Hematopoietic multipotent progenitor cell treated with erythropoietin and hydrocortisone succinate and interleukin-3 and kit ligand, for 17 days (in vitro differentiated cells): Measurements from ENCODE around the gene TWIST2.

ENCODE experiments used
- DNase-seq: peaks from one replicate; pipeline ENCODE4 v3.0.0-alpha.2; 2015; ENCODE audit warnings: low spot score

TWIST2 gene

DNA sequence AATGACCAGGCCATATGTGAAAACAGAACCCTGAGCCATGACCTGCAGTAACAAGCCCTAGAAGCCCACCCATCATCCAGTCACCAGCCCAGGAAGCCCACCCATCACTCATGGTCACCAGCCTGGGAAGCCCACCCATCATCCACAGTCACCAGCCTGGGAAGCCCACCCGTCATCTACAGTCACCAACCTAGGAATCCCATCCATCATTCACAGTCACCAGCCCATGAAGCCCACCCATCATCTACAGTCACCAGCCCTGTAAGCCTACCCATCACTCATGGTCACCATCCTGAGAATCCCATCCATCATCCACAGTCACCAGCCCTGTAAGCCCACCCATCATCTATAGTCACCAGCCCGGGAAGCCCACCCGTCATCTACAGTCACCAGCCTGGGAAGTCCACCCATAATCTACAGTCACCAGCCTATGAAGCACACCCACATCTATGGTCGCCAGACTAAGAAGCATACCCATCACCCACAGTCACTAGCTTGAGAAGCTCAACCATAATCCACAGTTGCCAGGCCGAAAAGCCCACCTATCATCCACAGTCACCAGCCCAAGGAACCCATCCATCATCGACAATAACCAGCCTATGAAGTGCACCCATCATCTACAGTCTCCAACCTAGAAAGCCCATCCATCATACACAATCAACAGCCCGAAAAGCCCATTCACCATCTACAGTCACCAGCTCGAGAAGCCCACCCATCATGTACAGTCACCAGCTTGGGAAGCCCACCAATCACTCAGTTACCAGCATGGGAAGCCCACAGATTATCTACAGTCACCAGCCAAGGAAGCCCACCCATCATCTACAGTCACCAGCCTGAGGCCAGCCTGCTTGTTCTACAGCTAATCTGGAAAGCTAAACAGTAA is 91.9 kb downstream of the TWIST2 start:
- DNase-seq, result no peak

DNA sequence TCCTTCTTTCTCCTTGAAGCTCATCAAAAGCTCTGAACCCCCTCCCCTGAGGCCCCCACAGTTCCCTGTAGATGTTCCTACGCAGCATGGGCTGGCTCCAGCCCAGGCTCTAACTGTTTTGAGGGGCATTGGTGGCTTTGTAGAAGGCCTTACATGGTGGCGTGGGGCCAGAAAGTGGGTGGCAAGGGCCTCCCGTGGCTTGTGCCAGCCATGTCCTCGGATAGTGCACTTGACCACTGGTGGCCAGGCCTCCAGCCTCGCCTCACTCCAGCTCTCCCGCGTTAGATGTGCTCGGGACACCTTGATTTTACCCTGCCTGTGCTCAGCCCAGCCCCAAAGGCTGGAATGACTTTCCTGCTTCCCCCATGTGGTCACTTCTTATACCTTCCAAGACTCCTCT is 92.9 kb downstream of the TWIST2 start:
- no peak for DNase-seq

DNA sequence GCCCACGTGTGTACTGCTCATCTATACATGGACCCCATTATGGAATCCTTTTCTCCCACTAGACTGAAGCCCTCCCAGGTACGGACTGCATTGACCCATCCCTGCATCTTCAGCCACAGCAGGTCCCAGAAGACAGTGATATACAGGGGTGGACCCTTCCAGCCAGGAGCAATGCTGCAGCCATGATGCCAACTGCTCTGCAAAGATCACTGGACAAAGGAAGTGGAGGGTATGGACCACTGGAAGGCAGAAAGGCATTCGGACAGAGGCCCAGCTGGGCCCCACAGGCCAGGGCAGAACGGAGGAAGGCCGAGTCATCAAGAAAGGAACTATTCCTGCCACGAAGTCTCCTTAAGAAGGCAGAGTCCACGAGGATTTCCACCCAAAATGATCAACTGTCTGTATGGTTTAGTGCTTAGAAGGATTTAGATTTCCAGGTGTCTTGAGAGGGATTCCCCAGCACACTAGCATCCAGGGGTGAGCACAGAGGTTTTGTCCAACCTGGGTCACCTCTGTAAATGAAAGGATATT is 93.4 kb downstream of the TWIST2 start:
- no peak for DNase-seq

DNA sequence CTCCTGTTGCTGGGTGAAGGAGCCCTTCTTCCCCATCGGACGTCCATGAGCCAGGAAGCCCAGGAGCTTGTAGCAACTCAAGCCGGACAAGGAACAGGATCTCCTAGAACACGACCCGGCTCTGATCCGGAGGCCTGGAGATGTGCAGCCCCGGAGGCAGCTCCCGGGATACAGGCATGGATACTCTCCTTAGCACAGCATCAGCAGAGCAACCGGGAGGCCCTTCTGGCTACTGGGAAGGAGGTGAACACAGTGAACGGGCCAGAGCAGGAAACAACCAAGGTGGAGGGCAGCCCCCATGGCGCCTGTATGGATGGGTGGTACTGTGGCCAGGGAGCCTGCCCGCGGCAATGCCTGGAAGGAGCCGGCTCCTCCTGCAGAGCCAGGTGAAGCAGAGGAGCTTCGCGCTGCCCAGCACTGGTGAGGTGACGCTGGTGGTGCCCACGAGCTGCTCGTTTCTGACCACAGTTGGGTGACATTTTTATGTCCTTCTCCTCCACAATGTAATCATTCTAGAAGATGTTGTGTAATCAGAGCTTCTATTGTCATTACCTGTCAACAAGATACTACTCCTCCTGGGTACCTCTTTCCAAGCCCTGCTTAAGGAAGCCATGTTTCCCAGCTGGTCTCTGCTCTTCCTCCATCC is 94.3 kb downstream of the TWIST2 start:
- no peak for DNase-seq

DNA sequence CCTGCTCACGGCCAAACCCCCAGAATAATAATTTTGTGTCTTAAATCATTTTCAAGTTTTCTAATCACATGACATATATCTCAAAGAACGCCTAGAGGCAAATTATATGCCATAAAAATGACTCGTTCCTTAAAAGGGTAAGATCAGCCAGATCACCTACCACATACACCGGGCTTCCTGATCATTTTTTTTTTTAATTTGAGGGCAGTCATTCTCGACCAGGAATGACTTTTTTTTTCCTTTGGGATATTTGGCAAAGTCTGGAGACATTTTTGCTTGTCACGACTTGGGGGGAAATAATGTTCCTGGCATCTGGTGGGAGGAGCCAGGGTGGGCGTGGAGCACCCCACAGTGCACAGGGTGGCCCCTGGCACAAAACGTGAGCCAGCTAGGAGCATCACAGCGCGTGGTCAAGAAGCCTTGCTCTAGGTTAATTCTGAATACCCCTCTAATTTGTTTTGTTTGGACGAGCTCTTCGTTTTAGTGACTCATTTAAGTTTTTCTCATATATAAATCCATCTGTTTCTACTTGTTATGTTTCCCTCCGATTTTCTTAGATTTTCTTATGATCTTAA is 94.9 kb downstream of the TWIST2 start:
- no peak for DNase-seq

DNA sequence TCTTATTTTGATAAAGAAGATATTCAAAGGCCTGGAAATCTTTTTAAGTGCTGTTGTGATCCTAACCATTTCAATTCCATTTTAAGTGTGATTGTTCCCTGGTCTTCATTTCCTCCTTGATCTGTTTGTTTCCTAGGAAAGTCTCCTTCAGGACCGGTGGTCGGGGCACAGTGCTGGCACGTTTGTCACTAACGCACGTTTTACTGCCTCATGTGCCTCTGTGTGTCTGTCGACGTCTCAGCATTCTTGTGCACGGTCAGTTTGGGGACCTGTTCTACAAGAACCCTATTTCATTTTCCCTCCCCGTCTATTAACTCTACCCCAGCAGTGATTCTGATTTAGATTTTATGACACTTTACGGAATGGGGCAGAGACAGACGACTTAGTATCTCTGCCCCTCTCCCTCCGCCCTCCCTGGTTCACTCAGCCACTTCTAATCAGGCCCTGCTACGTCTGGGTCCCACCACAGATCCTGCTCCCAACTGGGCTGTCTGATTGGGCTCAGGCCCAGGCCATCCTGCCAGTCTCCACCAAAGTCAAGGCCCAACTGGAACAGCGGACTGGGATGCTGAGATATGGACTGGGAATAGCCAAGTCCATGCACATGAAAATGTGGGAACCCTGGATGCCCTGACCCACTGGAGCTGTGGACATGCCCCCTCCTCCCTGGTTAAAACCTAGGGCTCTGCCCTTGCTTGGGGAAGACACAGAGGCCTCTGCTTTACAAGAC is 95.6 kb downstream of the TWIST2 start:
- no peak for DNase-seq

DNA sequence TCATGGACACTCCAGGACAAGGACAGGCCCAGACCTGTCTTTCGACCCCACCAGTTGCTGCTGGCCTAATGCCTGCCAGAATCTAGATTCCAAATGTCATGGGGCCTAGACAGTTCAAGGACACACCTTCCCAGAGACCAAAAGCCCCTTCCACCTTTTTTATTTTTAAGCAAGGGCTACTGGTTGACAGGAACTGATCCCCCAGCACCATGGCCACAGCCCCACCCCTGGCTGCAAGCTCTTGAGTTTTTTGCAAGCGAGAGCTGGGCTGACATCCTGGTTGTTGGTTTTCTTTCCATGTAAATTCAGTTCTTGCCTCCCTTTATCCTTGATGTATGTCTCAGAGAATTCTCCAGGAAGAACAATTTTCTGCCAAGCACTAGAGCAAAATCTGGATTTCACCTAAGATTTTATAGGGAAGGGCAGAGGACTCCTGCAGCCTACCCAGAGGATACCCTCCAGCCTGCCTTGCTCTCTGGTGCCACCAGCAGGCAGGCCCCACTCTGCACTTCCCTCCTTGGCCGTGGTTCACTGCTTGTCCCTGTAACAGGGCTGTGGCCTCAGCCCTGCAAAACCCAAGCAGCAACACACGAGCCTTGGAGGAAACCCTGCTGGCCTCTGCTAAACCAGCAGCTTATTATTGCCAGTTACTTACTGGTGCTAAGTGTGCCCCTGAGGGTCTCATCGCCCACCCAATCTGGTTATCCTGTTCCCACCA is 97.7 kb downstream of the TWIST2 start:
- no peak for DNase-seq

DNA sequence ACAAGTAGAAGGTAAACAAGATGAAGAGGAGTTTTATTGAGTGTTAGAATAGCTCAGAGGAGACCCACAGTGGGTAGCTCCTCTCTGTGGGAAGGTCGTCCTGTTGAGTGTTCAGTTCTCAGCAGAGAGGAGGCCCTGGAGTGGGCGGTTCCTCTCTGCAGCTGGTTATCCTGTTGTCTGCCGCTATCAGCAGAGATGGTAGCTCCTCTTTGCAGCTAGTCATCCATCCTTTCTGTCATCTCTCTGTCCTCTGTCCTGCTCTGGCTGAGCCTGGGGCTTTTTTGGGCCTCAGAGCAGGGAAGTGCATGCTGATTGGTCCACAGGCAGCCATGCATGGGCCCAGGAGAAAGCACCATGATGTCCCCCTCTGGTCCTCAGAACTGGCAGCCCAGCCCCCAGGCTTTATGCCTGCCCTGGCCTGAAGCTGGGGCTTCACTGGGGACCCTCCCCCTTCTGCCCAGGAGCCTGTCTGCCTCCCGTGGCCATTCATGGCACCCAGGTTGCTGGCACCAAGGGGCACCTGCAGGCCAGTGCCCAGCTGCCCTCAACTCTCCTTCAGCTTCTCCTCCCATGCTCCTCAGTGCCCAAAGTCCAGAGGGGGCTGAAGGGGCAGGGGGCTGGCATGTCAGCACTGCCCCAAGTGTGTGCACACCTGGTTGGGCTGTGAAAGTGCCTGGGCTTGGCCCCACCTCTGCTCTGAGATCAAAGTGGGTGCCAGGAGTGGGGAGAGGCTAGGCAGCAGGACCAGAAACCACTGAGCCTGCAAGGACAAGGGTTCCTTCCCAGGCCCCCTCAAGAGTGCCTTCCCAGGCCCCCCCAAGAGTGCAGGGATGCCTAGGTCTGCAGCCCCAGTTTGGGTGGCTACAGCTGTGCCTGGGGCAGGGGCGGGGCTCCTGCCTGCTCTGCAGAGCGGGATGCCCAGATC is 98.7 kb downstream of the TWIST2 start:
- no peak for DNase-seq

DNA sequence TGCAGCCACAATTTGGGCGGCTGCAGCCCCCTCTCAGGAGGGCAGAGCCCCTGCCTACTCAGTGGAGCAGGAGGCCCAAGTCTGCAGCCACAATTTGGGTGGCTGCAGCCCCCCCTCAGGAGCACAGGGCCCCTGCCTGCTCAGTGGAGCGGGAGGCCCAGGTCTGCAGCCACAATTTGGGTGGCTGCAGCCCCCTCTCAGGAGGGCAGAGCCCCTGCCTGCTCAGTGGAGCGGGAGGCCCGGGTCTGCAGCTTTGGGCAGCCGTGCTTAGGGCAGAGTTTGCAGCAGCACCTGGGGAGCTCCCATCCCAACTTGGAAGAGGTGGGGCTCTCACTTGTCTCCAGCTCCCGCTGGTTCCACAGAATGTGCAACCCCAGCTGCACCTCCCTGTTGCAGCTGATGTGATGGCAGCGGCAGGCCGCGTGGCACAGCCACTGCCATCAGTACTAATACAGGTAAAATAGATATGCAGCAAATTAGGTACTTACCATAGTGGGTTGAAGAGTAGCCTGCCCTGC is 99.4 kb downstream of the TWIST2 start:
- no peak for DNase-seq

DNA sequence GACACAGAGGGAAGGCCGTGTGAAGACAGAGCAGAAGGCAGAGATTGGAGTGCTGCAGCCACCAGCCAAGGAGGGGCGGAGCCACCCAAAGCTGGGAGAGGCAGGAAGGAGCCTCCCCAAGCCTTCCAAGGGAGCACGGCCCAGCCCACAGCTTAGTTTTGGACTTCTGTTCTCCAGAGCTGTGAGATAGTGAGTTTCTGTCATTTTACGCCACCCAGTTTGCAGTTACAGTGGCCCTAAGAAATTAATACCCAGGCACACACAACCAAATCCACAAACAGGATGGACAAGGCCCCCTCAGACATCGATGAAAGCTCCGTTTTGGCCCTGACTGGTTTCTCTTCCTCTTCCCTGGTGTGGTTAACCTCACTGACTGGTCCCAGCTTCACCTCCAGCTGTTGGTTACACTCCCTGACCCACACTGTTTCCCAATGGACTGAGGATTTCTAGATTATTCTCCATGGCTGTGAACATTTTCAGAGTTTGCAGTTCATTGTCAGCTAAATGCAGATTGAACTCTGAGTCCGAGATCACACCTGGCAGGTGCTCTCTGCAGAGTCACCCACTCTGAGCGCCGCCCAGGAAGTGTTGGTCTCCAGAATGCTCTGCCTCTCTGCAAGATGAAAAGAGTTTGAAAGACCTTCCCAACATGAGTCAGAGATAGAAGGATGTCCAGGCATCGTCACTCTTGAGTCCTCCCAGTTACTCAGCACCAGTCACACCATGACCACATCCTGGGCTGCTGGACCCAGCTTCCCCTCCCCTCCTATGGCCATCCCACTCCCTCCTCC is 100.2 kb downstream of the TWIST2 start:
- no peak for DNase-seq

DNA sequence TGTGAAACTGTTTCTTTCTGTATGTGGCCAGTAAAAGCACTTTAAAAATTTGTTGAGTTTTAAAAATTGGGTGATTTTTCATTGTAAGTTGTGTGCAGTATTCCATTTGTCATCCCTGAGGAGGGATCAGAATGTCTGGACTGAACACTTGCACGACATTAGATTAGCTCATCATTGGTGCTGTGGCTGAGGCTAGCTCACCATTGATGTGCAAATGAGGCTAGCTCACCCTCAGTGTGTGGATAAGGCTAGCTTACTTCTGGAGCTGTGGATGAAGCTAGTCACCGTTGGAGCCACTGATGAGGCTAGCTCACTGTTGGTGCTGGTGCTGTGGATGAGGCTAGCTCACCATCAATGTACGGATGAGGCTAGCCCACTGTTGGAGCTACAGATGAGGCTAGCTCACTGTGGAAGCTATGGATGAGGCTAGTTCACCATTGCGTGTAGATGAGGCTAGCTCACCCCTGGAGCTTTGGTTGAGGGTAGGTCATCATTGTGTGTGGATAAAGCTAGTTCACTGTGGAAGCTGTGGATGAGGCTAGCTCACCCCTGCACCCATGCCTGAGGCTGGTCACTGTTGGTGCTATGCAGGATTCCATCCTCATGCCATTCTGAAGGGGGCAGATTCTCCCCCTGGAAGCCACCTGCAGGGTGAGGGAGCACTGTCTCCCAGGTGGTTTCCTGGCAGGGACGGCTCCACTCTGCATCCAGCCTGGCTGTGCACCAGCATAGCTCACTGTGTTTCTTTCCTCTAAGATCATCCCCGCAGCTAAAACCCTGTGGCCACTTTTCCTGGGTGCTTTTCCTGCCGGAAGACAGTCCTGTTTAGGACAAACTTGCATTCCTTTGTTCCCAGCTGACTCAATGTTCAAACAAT is 101.1 kb downstream of the TWIST2 start:
- no peak for DNase-seq

DNA sequence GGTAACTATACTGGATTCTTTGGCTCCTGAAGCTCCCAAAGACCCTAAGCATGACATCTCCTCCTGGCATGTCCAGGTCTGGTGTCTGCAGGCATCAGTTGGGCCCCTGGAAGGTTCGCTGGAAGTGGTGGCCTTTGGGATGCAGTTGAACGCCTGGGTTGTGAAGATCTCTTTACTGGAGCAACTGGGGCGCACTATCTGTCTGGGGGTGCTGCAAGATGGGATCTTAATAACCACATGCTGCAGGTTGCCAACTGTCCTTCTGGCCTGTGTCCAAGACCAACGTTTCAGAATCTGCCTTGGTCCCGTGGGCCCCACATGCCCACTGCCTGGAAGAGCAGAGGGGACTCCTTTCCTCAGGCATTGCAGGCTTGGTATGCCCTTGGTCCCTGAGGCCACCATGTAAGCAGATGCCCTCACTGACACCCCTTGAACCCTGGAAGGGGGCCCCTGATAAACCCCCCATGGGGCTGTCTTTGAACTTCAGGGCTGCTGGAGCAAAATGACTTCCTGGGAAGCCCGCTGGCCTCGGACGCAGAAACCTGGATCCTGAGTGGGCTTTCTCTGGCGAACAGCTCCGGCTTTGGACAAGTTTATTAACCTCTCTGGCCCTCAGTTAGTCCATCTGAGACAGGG is 101.9 kb downstream of the TWIST2 start:
- no peak for DNase-seq

DNA sequence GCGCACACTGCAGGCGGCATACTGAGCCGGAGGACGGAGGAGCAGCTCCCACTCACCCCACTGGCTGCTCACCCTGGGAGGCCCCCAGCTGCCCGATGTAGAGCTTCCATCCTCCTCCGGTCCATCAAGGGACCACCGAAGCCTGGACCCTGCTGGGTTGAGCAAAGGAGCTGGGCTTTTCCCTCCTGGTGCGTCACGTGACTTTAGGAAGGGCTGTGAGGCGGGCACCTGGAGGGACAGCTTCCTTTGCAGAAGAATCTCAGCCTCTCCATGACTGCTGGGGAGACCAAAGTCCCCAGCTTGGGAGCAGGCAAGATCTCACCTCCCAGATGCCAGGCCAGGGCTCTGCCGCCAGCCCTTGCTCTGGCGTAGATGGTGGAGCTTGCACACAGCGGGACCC is 102.7 kb downstream of the TWIST2 start:
- DNase-seq, result no peak

DNA sequence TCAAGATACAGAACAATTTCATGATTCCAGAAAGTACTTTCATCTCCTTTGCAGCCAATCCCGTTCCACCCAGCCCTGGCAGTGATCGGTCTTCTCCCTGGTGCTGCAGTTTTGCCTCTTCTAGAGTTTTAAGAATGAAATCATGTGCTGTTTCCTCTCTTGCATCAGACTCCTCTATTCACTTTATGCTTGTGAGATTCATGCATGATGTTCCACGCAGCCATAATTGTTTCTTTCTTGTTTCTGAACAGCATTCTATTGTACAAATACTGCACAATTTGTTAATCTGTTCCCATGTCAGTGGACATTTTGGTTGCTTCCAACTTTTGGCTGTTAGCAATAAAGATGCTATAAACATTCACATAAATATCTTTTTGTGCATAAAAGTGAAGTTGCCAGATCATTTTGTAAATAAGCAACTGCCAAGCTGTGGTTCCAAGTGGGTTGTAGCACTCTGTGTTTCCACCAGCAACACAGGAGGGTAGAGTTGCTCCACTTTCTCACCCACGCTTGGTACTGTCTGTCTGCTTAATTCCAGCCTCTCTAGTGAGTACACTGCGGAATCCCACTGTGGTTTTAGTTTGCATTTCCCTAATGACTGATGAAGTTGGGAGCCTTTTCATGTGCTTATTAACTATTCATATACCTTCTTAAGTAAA is 104.5 kb downstream of the TWIST2 start:
- no peak for DNase-seq

DNA sequence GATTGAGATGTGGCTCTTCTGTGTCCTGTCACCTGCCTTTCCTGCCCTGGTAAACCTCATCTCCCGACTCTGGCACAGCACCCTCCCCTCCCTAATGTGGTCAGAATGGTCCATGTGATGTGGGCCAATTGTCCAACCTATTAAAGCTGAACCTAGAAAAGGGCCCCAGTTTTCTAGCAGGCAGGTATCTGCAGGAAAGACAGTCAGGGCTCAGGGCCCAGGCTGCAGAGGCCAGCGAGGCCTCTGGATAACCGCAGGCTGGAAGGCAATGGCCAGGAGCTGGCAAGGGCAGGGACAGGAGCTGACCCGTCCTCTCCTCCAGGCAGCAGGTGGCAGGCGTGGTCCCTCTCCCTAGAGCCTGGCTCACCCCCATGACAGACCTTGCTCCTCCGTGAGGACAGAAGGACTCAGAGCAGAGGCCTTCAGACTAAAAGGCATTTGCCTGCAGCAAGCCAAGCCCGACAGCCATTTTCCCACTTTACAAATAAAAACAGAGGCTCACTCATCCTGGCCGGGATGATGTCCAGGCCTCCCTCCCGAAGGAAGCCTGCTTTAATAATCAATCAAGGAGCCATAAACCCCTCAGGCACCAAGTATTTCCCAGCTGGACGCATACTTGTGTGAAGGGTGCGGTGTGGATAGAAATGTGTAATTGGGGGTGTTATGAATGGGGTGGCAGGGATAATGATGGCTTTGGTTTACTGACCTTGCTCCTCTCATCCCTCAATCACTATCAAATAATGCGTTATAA is 107.1 kb downstream of the TWIST2 start:
- DNase-seq, result no peak

DNA sequence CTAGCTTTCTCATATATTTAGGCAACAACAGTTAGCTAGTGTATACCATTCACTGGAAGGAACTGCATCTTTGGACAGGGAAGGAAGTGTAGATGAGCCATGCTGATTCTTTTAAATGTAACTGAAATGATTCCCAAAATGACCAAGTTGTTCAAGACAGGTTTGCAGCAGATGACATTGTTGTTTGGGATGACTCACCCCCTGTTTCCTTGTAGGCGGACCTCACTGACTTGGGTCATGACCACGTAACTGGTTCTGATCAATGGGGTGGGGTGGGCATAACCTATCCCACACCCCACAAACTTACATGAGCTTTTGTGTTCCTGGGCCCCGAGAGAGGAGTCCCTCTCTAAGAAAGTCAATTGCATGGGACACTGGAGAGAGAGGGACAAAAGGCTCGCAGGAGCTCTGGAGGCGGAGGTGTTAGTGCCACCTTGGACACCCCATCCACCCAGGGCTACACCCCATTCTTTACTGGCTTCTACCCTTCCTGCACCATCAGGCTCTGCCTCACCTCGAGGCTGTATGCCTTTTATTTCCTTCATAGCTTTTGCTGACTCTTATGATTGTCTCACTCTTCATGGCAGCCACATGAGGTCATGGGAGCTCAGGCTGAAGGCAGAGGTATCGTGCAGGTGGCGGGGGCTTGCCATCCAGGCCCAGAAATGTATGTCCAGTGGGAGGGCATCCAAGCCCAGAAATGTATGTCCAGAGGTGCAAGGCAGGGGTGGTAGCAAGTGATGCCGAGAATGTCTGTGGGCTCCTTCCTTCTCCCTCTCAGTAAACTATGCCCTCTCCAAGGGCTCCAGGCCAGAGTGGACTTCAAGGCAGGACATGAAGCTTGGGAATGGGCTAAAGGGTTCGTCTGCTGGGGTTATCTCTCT is 108.0 kb downstream of the TWIST2 start:
- DNase-seq, result no peak
